HepG2 (cell line): ENCODE results near the gene IZUMO1R. TPM values are rescaled to one million over a fixed set of nuclear protein-coding genes. Genes with fewer than 3 reads are reported as not detected.

ENCODE experiments used
- ATAC-seq: fragments of 200-7000 bp; cut with Tn5 transposase; 3 replicates; pipeline ENCODE4 v1.9.1; 2020; ENCODE audit warnings: mild to moderate bottlenecking, moderate library complexity
- BruUV-seq: library from RNA; stranded (reverse); fragments of 400-500 nt; replicated peaks from 2 replicates; lab custom pipeline; 2021; lab: Mats Ljungman, UMichigan
- CTCF ChIA-PET: fragments of 300-600 bp; formaldehyde crosslinking; extraction: SDS; loops from one replicate; lab custom pipeline; 2021; ENCODE audit warnings: low total read pairs, inconsistent platforms, low intra/inter-chr PET ratio; lab: Yijun Ruan, JAX
- POLR2A ChIA-PET: fragments of 350-600 bp; sonication (Branson Sonifier 250); formaldehyde crosslinking; loops from one replicate; lab custom pipeline; 2020; ENCODE audit warnings: antibody characterized with exemption, inconsistent platforms; lab: Yijun Ruan, JAX
- DNase-seq: peaks from one replicate; pipeline ENCODE4 v3.0.0-alpha.2; 2015; ENCODE audit warnings: low spot score
- FAIRE-seq: peaks from 3 replicates; lab custom pipeline; 2011; peaks lifted over from hg19 to GRCh38; lab: Jason Lieb, UNC
- H2AFZ ChIP-seq: one replicate; pipeline ENCODE4 v1.6.1; 2011; ENCODE audit warnings: low read length, inconsistent platforms
- H3K27ac ChIP-seq: fragments of 300-600 bp; 3 replicates; pipeline ENCODE4 v1.8.0; 2011; ENCODE audit warnings: mixed run types, mild to moderate bottlenecking, mixed read lengths, low read length, inconsistent platforms; ENCODE audit not compliant: insufficient read depth; ENCODE audit errors: extremely low read length
- H3K27me3 ChIP-seq, 2 experiments: fragments of 200-600 bp in 1 of 2; 2 replicates in 1 of 2; 3 replicates in 1 of 2; pipeline versions ENCODE4 v1.6.0 to v1.8.0; 2011; ENCODE audit warnings: low read length in 2 of 2, mild to moderate bottlenecking in 2 of 2, moderate library complexity in 2 of 2, inconsistent platforms in 1 of 2; ENCODE audit not compliant: insufficient read depth in 2 of 2, control insufficient read depth in 1 of 2
- H3K36me3 ChIP-seq, 2 experiments: fragments of 200-600 bp in 1 of 2; replicated peaks in 1 of 2; 2 replicates in 1 of 2; 3 replicates in 1 of 2; pipeline versions ENCODE4 v1.5.1 to v1.8.0; 2011; ENCODE audit warnings: low read length in 2 of 2, inconsistent platforms in 1 of 2; ENCODE audit not compliant: insufficient read depth in 2 of 2, control insufficient read depth in 1 of 2
- H3K4me1 ChIP-seq: 2 replicates; pipeline ENCODE4 v1.5.1; 2012; ENCODE audit warnings: low read length, inconsistent platforms; ENCODE audit not compliant: insufficient read depth
- H3K4me2 ChIP-seq: 2 replicates; pipeline ENCODE4 v1.6.0; 2011; ENCODE audit warnings: low read depth, low read length, inconsistent platforms
- H3K4me3 ChIP-seq, 3 experiments: fragments of 200-600 bp in 1 of 3; sonication (generic), shearing (Covaris generic) in 1 of 3; replicated peaks in 1 of 3; 2 replicates each; pipeline ENCODE4 v1.5.1; 2011 to 2016; ENCODE audit warnings: low read length in 3 of 3, inconsistent platforms in 2 of 3, low read depth in 2 of 3, mild to moderate bottlenecking in 2 of 3, control low read depth in 1 of 3, mixed read lengths in 1 of 3; ENCODE audit not compliant: insufficient read depth in 1 of 3
- H3K79me2 ChIP-seq: one replicate; pipeline ENCODE4 v1.6.1; 2011; ENCODE audit warnings: low read length, inconsistent platforms; ENCODE audit not compliant: insufficient read depth
- H3K9ac ChIP-seq: 2 replicates; pipeline ENCODE4 v1.6.0; 2011; ENCODE audit warnings: mild to moderate bottlenecking, low read depth, low read length, inconsistent platforms; ENCODE audit not compliant: insufficient read depth
- H3K9me3 ChIP-seq: 2 replicates; pipeline ENCODE4 v1.5.1; 2012; ENCODE audit warnings: mild to moderate bottlenecking, low read length
- H4K20me1 ChIP-seq: 2 replicates; pipeline ENCODE4 v1.6.0; 2011; ENCODE audit warnings: inconsistent platforms, mild to moderate bottlenecking, low read length, moderate library complexity; ENCODE audit not compliant: insufficient read depth
- HINFP ChIP-seq: sonication (generic); formaldehyde crosslinking; IDR thresholded peaks from 2 replicates; pipeline ENCODE4 v1.4.0; 2020; ENCODE audit warnings: low read depth, mild to moderate bottlenecking, missing genetic modification reagents
- HNRNPH1 ChIP-seq: fragments of 200-400 bp; formaldehyde crosslinking; optimal IDR thresholded peaks from 2 replicates; pipeline ENCODE3; 2017; ENCODE audit warnings: mild to moderate bottlenecking, low read depth, low read length
- NFKB2 ChIP-seq: sonication (generic); formaldehyde crosslinking; IDR thresholded peaks from 2 replicates; pipeline ENCODE4 v1.4.0; 2020; ENCODE audit warnings: missing genetic modification reagents, borderline replicate concordance
- RAD21 ChIP-seq: fragments of 450-650 bp; formaldehyde crosslinking; IDR thresholded peaks from 2 replicates; pipeline ENCODE4 v1.5.0; 2020; ENCODE audit warnings: mild to moderate bottlenecking
- RBM39 ChIP-seq: fragments of 200-400 bp; formaldehyde crosslinking; IDR thresholded peaks from one replicate; pipeline ENCODE4 v1.6.1; 2018; ENCODE audit warnings: antibody characterized with exemption, mild to moderate bottlenecking, low read depth, low read length; ENCODE audit not compliant: poor library complexity, severe bottlenecking
- SOX5 ChIP-seq: IDR thresholded peaks from 2 replicates; pipeline ENCODE4 v1.6.1; 2016; ENCODE audit warnings: borderline replicate concordance
- TP53 ChIP-seq: sonication (generic); formaldehyde crosslinking; conservative IDR thresholded peaks from 2 replicates; pipeline ENCODE4 v1.4.0; 2020; ENCODE audit warnings: missing genetic modification reagents
- ZBTB39 ChIP-seq: sonication (generic); formaldehyde crosslinking; IDR thresholded peaks from 2 replicates; pipeline ENCODE4 v1.5.0; 2020; ENCODE audit warnings: missing genetic modification reagents
- ZBTB7A ChIP-seq: sonication (generic); formaldehyde crosslinking; IDR thresholded peaks from 2 replicates; pipeline ENCODE4 v1.8.0; 2022; ENCODE audit warnings: mild to moderate bottlenecking, missing genetic modification reagents
- ZNF33A ChIP-seq: sonication (generic); formaldehyde crosslinking; IDR thresholded peaks from 2 replicates; pipeline ENCODE4 v1.5.1; 2020; ENCODE audit warnings: missing genetic modification reagents, mild to moderate bottlenecking, moderate library complexity, borderline replicate concordance
- ZNF362 ChIP-seq: sonication (generic); formaldehyde crosslinking; IDR thresholded peaks from 2 replicates; pipeline ENCODE4 v1.4.0; 2020; ENCODE audit warnings: missing genetic modification reagents, mild to moderate bottlenecking, borderline replicate concordance
- ZNF7 ChIP-seq: IDR thresholded peaks from 2 replicates; pipeline ENCODE4 v1.6.1; 2016; ENCODE audit warnings: missing biosample characterization, missing genetic modification reagents
- ZNF782 ChIP-seq: sonication (generic); formaldehyde crosslinking; IDR thresholded peaks from 2 replicates; pipeline ENCODE4 v1.4.0; 2020; ENCODE audit warnings: missing genetic modification reagents, mild to moderate bottlenecking, borderline replicate concordance
- WGBS: methylation state at CpG from one replicate; pipeline ENCODE4 v1.1.6; 2017; ENCODE audit warnings: low lambda C conversion rate; 5-methylcytosine and 5-hydroxymethylcytosine counted together
- in situ Hi-C: cut with HindIII; loops from 2 replicates; pipeline ENCODE4 v1.10.0; 2017; ENCODE audit warnings: low pct_unique_long_range_greater_than_20kb; ENCODE audit not compliant: extremely low pct_ligation_motif_present
- intact Hi-C: fragments of 100-400 bp; cut with micrococcal nuclease; formaldehyde crosslinking; loops from one replicate; pipeline ENCODE4 v1.10.0; 2022; ENCODE audit not compliant: unreplicated experiment
- polyA plus RNA-seq, 8 experiments: library from polyadenylated mRNA; depleted of rRNA in 3 of 8; stranded (reverse) in 7 of 8; unstranded in 1 of 8; fragments of >200 nt; fragmentation: Illumina TruSeq in 4 of 8; extraction: Trizol in 4 of 8; gene quantifications; 2 replicates each; pipeline versions ENCODE4 v1.2.1 to v1.2.3, GENCODE V29; 2011 to 2016; ENCODE audit warnings: low read depth in 4 of 8, missing spikeins in 1 of 8, mixed read lengths in 1 of 8; ENCODE audit not compliant: insufficient read depth in 1 of 8
- total RNA-seq, 5 experiments: library from RNA; depleted of rRNA; stranded (reverse); fragments of >200 nt; fragmentation: Illumina TruSeq; extraction: Trizol; gene quantifications; 2 replicates each; pipeline ENCODE4 v1.2.3, GENCODE V29; 2016; ENCODE audit warnings: low read depth in 1 of 5

Gene IZUMO1R
- total and polyA plus RNA-seq, 2 of the 13 experiments (the other 11 are each of a cell fraction or from before 2014, with no cell fraction given): not detected

GRCh38 chr11:94295534-94295933, 8.8 kb upstream of the IZUMO1R start:
- 0% methylated on average over 1 of the region's 1 CpG for WGBS
- intact Hi-C loops: no loop called here
- ChIA-PET CTCF (no interaction called here), POLR2A (no interaction called here)
- Histone ChIP-seq H3K36me3 (no peaks in the 10 kb centered on the region), H3K27me3 (no peaks in the 10 kb centered on the region), H3K4me3 (no peak overlapping the region), H3K4me2 (no peak overlapping the region), H2AFZ (no peak overlapping the region), H3K79me2 (no peaks in the 10 kb centered on the region), H3K4me1 (no peaks in the 10 kb centered on the region), H3K9ac (no peak overlapping the region), H4K20me1 (no peaks in the 10 kb centered on the region), H3K9me3 (no peaks in the 10 kb centered on the region), H3K27ac (no peak overlapping the region)
- in situ Hi-C loops: no loop called here
- FAIRE-seq (no peak), DNase-seq (no peak), ATAC-seq (no peak)
- TF ChIP-seq ZNF33A (CRISPR knock-in tag) (no peak), NFKB2 (no peak), ZBTB39 (CRISPR knock-in tag) (no peak), ZNF362 (CRISPR knock-in tag) (no peak), TP53 (no peak), HNRNPH1 (no peak), SOX5 (CRISPR knock-in tag) (no peak), ZNF7 (CRISPR knock-in tag) (no peak), ZNF782 (CRISPR knock-in tag) (no peak), HINFP (CRISPR knock-in tag) (no peak), ZBTB7A (CRISPR knock-in tag) (no peak), RBM39 (no peak), RAD21 (CRISPR knock-in tag) (no peak)
- BruUV-seq: no TSS peak
